ENCODE data around the gene TNFSF4. TPM values are rescaled to one million over a fixed set of nuclear protein-coding genes. Genes with fewer than 3 reads are reported as not detected.
A peak's percentile ranks its signal among the peaks of the same experiment; 100 is the strongest.

The TNFSF4 gene
- total RNA-seq, 2 donors from 2014 or later, result 0.44 to 1.1 TPM

- Histone ChIP-seq H3K27ac (no peak overlapping the region), H3K36me3 (no peaks in the 10 kb centered on the region), H3K4me1 (no peaks in the 10 kb centered on the region), H3K9me3 (no peaks in the 10 kb centered on the region), H3K27me3 (no peaks in the 10 kb centered on the region), H3K9ac (ENCODE audit: low read depth in 2 of 2, low read length in 2 of 2) (no peak overlapping the region), H3K4me3 (no peak overlapping the region)
- intact Hi-C loops (cut with DNase I), result loop anchor here (2.0 kb wide), 2 partner anchors 376 to 460 kb away; no protein-coding TSS in a partner anchor
- DNase-seq, result peak; percentile 38
- peak; percentile 38 for TF ChIP-seq CTCF (IDR thresholded peaks at IDR 0.05)
These were observed 4.5 kb downstream of the TNFSF4 start for GRCh38 chr1:173202424-173203145.

- TF ChIP-seq CTCF (IDR thresholded peaks at IDR 0.05), result no peak
- H3K36me3 ChIP-seq, result no peaks in the 10 kb centered on the region
- intact Hi-C loops (cut with DNase I), result loop anchor here (2.0 kb wide), 2 partner anchors 375 to 459 kb away; no protein-coding TSS in a partner anchor
- H3K9me3 ChIP-seq, result no peaks in the 10 kb centered on the region
- no peak overlapping the region for H3K4me3 ChIP-seq
- H3K27me3 ChIP-seq, result no peaks in the 10 kb centered on the region
- H3K27ac ChIP-seq, result no peak overlapping the region
- no peak overlapping the region for H3K9ac ChIP-seq (ENCODE audit: low read depth in 2 of 2, low read length in 2 of 2)
- no peaks in the 10 kb centered on the region for H3K4me1 ChIP-seq
- DNase-seq, result no peak
These were observed 5.2 kb downstream of the TNFSF4 start for GRCh38 chr1:173201969-173202368.

GRCh38 chr1:173195596-173196088 is 11.5 kb downstream of the TNFSF4 start:
- Histone ChIP-seq H3K36me3 (no peaks in the 10 kb centered on the region), H3K4me3 (no peak overlapping the region), H3K9me3 (no peaks in the 10 kb centered on the region), H3K27me3 (no peaks in the 10 kb centered on the region), H3K4me1 (peaks cover under 1% of the 10 kb centered on the region), H3K27ac (no peak overlapping the region), H3K9ac (ENCODE audit: low read depth in 2 of 2, low read length in 2 of 2) (no peak overlapping the region)
- intact Hi-C loops (cut with DNase I), result loop anchor here (10.0 kb wide), 1 partner anchor 71 kb away; no protein-coding TSS in a partner anchor
- no peak for DNase-seq
- TF ChIP-seq CTCF (IDR thresholded peaks at IDR 0.05), result no peak

GRCh38 chr1:173193639-173194038 is 13.5 kb downstream of the TNFSF4 start:
- Histone ChIP-seq H3K36me3 (no peaks in the 10 kb centered on the region), H3K27me3 (no peaks in the 10 kb centered on the region), H3K27ac (no peak overlapping the region), H3K9ac (ENCODE audit: low read depth in 2 of 2, low read length in 2 of 2) (no peak overlapping the region), H3K9me3 (no peaks in the 10 kb centered on the region), H3K4me3 (no peak overlapping the region), H3K4me1 (peaks cover 5% of the 10 kb centered on the region)
- intact Hi-C loops (cut with DNase I), result loop anchor here (10.0 kb wide), 1 partner anchor 69 kb away; no protein-coding TSS in a partner anchor
- no peak for TF ChIP-seq CTCF (IDR thresholded peaks at IDR 0.05)
- DNase-seq, result no peak

GRCh38 chr1:173191011-173191705 is 16.0 kb downstream of the TNFSF4 start:
- H3K9ac ChIP-seq (ENCODE audit: low read depth in 2 of 2, low read length in 2 of 2), result no peak overlapping the region
- no peak for TF ChIP-seq CTCF (IDR thresholded peaks at IDR 0.05)
- H3K36me3 ChIP-seq, result no peaks in the 10 kb centered on the region
- DNase-seq, result no peak
- intact Hi-C loops (cut with DNase I), result loop anchor here (10.0 kb wide), 1 partner anchor 66 kb away; no protein-coding TSS in a partner anchor
- peaks cover 5% of the 10 kb centered on the region for H3K4me1 ChIP-seq
- no peak overlapping the region for H3K27ac ChIP-seq
- H3K27me3 ChIP-seq, result no peaks in the 10 kb centered on the region
- no peaks in the 10 kb centered on the region for H3K9me3 ChIP-seq
- H3K4me3 ChIP-seq, result no peak overlapping the region
